ENCODE measurements around the gene UVSSA. TPM values are rescaled to one million over a fixed set of nuclear protein-coding genes. Genes with fewer than 3 reads are reported as not detected.

The UVSSA gene
- total RNA-seq, 1 donor from 2014 or later, result 33.9 TPM

- DNase-seq, result no peak
- peaks cover 2% of the 10 kb centered on the region for H3K9me3 Mint-ChIP-seq (ENCODE audit: unreplicated experiment)
- H3K4me1 Mint-ChIP-seq (ENCODE audit: low read depth, unreplicated experiment), result peaks cover 12% of the 10 kb centered on the region
- no peak for TF ChIP-seq CTCF (IDR thresholded peaks at IDR 0.05; ENCODE audit: partially characterized antibody, unreplicated experiment)
- H3K27me3 Mint-ChIP-seq (ENCODE audit: unreplicated experiment), result peaks cover 7% of the 10 kb centered on the region
- H3K4me3 Mint-ChIP-seq (ENCODE audit: unreplicated experiment), result no peak overlapping the region
- H3K27ac Mint-ChIP-seq (ENCODE audit: unreplicated experiment), result no peak overlapping the region
- peaks cover 8% of the 10 kb centered on the region for H3K36me3 Mint-ChIP-seq (ENCODE audit: unreplicated experiment)
These were observed 6.4 kb downstream of the UVSSA start for GRCh38 chr4:1353186-1354055.

GRCh38 chr4:1354136-1354982 lies 7.4 kb downstream of the UVSSA start:
- H3K27ac Mint-ChIP-seq (ENCODE audit: unreplicated experiment), result no peak overlapping the region
- no peak for TF ChIP-seq CTCF (IDR thresholded peaks at IDR 0.05; ENCODE audit: partially characterized antibody, unreplicated experiment)
- peaks cover 11% of the 10 kb centered on the region for H3K4me1 Mint-ChIP-seq (ENCODE audit: low read depth, unreplicated experiment)
- H3K36me3 Mint-ChIP-seq (ENCODE audit: unreplicated experiment), result no peaks in the 10 kb centered on the region
- peaks cover 2% of the 10 kb centered on the region for H3K27me3 Mint-ChIP-seq (ENCODE audit: unreplicated experiment)
- no peak overlapping the region for H3K4me3 Mint-ChIP-seq (ENCODE audit: unreplicated experiment)
- no peak for DNase-seq
- peaks cover 6% of the 10 kb centered on the region for H3K9me3 Mint-ChIP-seq (ENCODE audit: unreplicated experiment)

GRCh38 chr4:1354983-1355275 lies 7.9 kb downstream of the UVSSA start:
- Mint-ChIP-seq H3K36me3 (ENCODE audit: unreplicated experiment) (no peaks in the 10 kb centered on the region), H3K9me3 (ENCODE audit: unreplicated experiment) (peaks cover 6% of the 10 kb centered on the region), H3K27ac (ENCODE audit: unreplicated experiment) (no peak overlapping the region), H3K4me3 (ENCODE audit: unreplicated experiment) (no peak overlapping the region), H3K4me1 (ENCODE audit: low read depth, unreplicated experiment) (peaks cover 16% of the 10 kb centered on the region), H3K27me3 (ENCODE audit: unreplicated experiment) (no peaks in the 10 kb centered on the region)
- DNase-seq, result no peak
- no peak for TF ChIP-seq CTCF (IDR thresholded peaks at IDR 0.05; ENCODE audit: partially characterized antibody, unreplicated experiment)

GRCh38 chr4:1355378-1355777 lies 8.4 kb downstream of the UVSSA start:
- Mint-ChIP-seq H3K4me1 (ENCODE audit: low read depth, unreplicated experiment) (peaks cover 16% of the 10 kb centered on the region), H3K4me3 (ENCODE audit: unreplicated experiment) (no peak overlapping the region), H3K9me3 (ENCODE audit: unreplicated experiment) (peaks cover 5% of the 10 kb centered on the region), H3K27me3 (ENCODE audit: unreplicated experiment) (no peaks in the 10 kb centered on the region), H3K27ac (ENCODE audit: unreplicated experiment) (no peak overlapping the region), H3K36me3 (ENCODE audit: unreplicated experiment) (no peaks in the 10 kb centered on the region)
- no peak for DNase-seq
- TF ChIP-seq CTCF (IDR thresholded peaks at IDR 0.05; ENCODE audit: partially characterized antibody, unreplicated experiment), result no peak

Data from glutamatergic neuron (in vitro differentiated cells).